Endothelial cell (in vitro differentiated cells): Measurements from ENCODE around the gene ANO10. TPM values are rescaled to one million over a fixed set of nuclear protein-coding genes. Genes with fewer than 3 reads are reported as not detected.
A peak's percentile ranks its signal among the peaks of the same experiment; 100 is the strongest.
"Not testable (repeated sequence)": the region's sequence is repeated elsewhere in the genome, so short reads cannot be mapped to it uniquely, and the experiment has no call there.

Experiments used
- DNase-seq: peaks from one replicate; pipeline ENCODE4 v3.0.0; 2021; ENCODE audit warnings: low spot score
- H3K27ac Mint-ChIP-seq: one replicate; pipeline ENCODE4 v1.8.0; 2021; ENCODE audit warnings: mixed read lengths, inconsistent platforms; ENCODE audit not compliant: unreplicated experiment
- H3K27me3 Mint-ChIP-seq: one replicate; pipeline ENCODE4 v1.8.0; 2021; ENCODE audit warnings: mild to moderate bottlenecking, moderate library complexity, mixed read lengths, inconsistent platforms; ENCODE audit not compliant: unreplicated experiment
- H3K36me3 Mint-ChIP-seq: one replicate; pipeline ENCODE4 v1.8.0; 2021; ENCODE audit warnings: mild to moderate bottlenecking, low read depth, mixed read lengths, inconsistent platforms; ENCODE audit not compliant: unreplicated experiment
- H3K4me1 Mint-ChIP-seq: one replicate; pipeline ENCODE4 v1.8.0; 2021; ENCODE audit warnings: mild to moderate bottlenecking, mixed read lengths, inconsistent platforms; ENCODE audit not compliant: unreplicated experiment
- H3K4me3 Mint-ChIP-seq: one replicate; pipeline ENCODE4 v1.8.0; 2021; ENCODE audit warnings: mild to moderate bottlenecking, mixed read lengths, inconsistent platforms; ENCODE audit not compliant: unreplicated experiment
- H3K9me3 Mint-ChIP-seq: one replicate; pipeline ENCODE4 v1.8.0; 2021; ENCODE audit warnings: mixed read lengths, inconsistent platforms; ENCODE audit not compliant: unreplicated experiment
- total RNA-seq: library from RNA; stranded (reverse); fragmentation: NEBNext Ultra II Directional; extraction: Animal tissue kit (Norgen Biotek cat#: 25700); gene quantifications from one replicate; pipeline ENCODE4 v1.2.1, GENCODE V29; 2021; ENCODE audit not compliant: unreplicated experiment
- TF ChIP-seq, protein P1 (sequence below): fragments of 200-600 bp; sonication (generic); IDR thresholded peaks from one replicate; pipeline ENCODE4 v1.5.0; 2021; ENCODE audit warnings: antibody characterized with exemption; ENCODE audit not compliant: unreplicated experiment

The ANO10 gene
- total RNA-seq, 1 donor from 2014 or later: 112 TPM

DNA sequence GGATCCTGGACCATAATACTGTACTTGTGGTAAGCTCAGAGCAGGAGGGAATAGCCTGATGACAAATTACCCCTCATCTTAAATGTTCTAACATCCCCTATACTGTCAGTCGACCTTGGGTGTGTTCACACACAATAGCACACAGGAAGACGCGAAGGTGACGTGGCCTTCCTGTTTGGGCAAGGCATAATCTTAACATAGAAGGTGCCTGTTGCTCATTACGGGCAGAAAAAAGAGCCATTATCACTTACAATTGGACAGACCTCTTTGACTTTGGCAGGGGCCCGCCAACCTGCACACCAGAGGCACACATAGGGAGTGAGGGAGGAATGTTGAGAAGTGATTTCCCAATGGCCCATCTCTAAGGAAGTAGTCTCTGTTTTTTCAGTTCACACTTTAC lies 144.2 kb downstream of the ANO10 start:
- peaks cover 4% of the 10 kb centered on the region for H3K27me3 Mint-ChIP-seq
- H3K36me3 Mint-ChIP-seq: peaks cover 9% of the 10 kb centered on the region
- peaks cover 44% of the 10 kb centered on the region for H3K4me1 Mint-ChIP-seq
- no peaks in the 10 kb centered on the region for H3K9me3 Mint-ChIP-seq
- no peak overlapping the region for H3K4me3 Mint-ChIP-seq
- peak overlapping the region; percentile 86 for H3K27ac Mint-ChIP-seq
- DNase-seq: no peak
- TF ChIP-seq, protein P1, sequence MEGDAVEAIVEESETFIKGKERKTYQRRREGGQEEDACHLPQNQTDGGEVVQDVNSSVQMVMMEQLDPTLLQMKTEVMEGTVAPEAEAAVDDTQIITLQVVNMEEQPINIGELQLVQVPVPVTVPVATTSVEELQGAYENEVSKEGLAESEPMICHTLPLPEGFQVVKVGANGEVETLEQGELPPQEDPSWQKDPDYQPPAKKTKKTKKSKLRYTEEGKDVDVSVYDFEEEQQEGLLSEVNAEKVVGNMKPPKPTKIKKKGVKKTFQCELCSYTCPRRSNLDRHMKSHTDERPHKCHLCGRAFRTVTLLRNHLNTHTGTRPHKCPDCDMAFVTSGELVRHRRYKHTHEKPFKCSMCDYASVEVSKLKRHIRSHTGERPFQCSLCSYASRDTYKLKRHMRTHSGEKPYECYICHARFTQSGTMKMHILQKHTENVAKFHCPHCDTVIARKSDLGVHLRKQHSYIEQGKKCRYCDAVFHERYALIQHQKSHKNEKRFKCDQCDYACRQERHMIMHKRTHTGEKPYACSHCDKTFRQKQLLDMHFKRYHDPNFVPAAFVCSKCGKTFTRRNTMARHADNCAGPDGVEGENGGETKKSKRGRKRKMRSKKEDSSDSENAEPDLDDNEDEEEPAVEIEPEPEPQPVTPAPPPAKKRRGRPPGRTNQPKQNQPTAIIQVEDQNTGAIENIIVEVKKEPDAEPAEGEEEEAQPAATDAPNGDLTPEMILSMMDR: no peak

DNA sequence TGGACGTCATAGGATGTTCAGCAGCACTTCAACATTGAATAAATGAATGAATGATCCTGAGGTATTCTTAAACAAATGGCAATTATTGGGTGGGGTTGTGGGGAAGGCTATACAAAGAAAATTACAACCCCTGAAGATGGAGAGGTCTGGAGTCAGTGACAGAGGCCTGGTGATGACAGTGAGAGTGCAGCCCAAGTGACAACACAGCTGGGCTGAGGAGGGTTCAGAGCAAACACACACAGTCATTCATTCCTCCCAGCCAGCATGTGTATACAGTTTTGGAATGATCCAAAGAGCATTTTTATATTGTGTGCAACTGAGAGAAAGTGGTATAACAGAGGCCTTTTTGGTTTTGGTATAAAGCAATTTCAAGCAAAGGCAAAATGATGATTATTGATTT lies 148.1 kb downstream of the ANO10 start:
- Mint-ChIP-seq H3K4me1 (peaks cover 31% of the 10 kb centered on the region), H3K4me3 (no peak overlapping the region), H3K27me3 (peaks cover 2% of the 10 kb centered on the region), H3K9me3 (no peaks in the 10 kb centered on the region), H3K36me3 (peaks cover 6% of the 10 kb centered on the region), H3K27ac (no peak overlapping the region)
- no peak for DNase-seq
- TF ChIP-seq, protein P1: no peak

DNA sequence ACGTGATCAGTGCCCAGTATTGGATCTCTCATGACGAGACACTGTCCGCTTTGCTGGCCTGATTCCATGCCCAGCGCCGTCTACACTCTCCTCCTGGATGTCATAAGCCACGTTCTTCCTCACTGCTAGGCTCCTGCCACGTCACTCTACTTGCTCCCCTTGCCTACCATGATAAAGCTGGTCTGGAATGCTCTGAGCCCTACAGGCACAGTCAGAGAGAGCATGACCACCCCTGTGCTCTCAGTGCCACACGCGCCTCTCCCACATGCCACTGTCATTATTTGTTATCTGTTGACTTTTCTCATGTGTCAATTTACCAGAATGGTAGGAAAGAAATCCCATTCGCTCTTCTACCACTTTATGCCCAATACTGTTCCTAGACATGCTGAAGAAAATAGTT lies 148.6 kb downstream of the ANO10 start:
- H3K27ac Mint-ChIP-seq: no peak overlapping the region
- H3K4me1 Mint-ChIP-seq: peaks cover 28% of the 10 kb centered on the region
- peaks cover 6% of the 10 kb centered on the region for H3K36me3 Mint-ChIP-seq
- H3K9me3 Mint-ChIP-seq: no peaks in the 10 kb centered on the region
- no peak for DNase-seq
- TF ChIP-seq, protein P1: no peak
- H3K27me3 Mint-ChIP-seq: peaks cover 2% of the 10 kb centered on the region
- no peak overlapping the region for H3K4me3 Mint-ChIP-seq

DNA sequence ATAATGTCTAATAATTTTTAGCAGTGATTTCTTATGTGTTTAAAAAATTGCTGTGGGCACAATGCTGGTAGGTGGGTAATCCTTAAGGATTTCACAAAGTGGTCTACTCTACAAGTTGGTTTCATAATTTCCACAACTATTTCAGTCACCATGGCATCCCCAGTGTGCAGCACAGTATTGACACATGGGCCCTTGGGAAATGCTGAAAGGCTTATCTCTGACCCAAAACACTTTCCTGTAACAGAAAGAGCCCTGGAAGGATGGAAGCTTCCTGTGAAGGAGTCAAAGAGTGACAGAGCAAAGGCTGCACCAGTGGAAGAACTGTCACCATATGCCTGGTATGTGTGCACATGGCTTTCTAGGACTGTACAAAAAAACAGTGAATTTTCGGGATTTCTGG lies 153.7 kb downstream of the ANO10 start:
- H3K27ac Mint-ChIP-seq: peak overlapping the region; percentile 83
- H3K27me3 Mint-ChIP-seq: peaks cover 2% of the 10 kb centered on the region
- peaks cover 22% of the 10 kb centered on the region for H3K4me1 Mint-ChIP-seq
- H3K4me3 Mint-ChIP-seq: no peak overlapping the region
- H3K36me3 Mint-ChIP-seq: peaks cover 11% of the 10 kb centered on the region
- TF ChIP-seq, protein P1: no peak
- DNase-seq: peak; percentile 9
- no peaks in the 10 kb centered on the region for H3K9me3 Mint-ChIP-seq

DNA sequence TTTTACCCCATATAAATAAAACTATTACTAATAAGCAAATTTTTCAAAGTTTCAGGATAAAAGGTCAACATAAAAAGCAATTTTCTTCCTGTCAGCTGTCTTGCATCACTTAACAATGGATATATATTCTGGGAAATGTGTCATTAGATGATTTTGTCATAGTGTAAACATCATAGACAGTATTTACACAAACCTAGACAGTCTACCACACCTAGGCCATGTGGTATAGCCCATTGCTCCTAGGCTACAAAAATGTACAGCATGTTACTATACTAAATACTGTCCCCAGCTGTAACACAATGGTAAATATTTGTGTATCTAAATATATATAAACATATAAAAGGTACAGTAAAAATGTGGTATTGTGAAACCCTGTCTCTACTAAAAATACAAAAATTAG lies 156.7 kb downstream of the ANO10 start:
- TF ChIP-seq, protein P1: no peak
- H3K36me3 Mint-ChIP-seq: peaks cover 36% of the 10 kb centered on the region
- no peak for DNase-seq
- peaks cover 3% of the 10 kb centered on the region for H3K27me3 Mint-ChIP-seq
- H3K4me3 Mint-ChIP-seq: no peak overlapping the region
- peaks cover 21% of the 10 kb centered on the region for H3K4me1 Mint-ChIP-seq
- H3K27ac Mint-ChIP-seq: no peak overlapping the region
- H3K9me3 Mint-ChIP-seq: peaks cover 6% of the 10 kb centered on the region

DNA sequence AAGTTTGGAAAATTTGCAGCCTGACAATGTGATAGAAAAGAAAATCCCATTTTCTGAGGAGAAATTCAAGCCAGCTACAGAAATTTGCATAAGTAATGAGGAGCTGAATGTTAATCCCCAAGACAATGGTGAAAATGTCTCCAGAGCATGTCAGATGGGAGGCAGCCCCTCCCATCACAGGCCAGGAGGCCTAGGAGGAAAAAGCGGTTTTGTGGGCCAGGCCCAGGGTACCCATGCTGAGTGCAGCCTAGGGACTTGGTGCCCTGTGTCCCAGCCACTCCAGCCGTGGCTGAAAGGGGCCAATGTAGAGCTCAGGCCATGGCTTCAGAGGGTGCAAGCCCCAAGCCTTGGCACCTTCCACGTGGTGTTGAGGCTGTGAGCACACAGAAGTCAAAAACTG lies 159.2 kb downstream of the ANO10 start:
- not testable (repeated sequence) for H3K27ac Mint-ChIP-seq, DNase-seq, H3K9me3 Mint-ChIP-seq, H3K27me3 Mint-ChIP-seq
- H3K4me1 Mint-ChIP-seq: peaks cover 19% of the 10 kb centered on the region
- H3K36me3 Mint-ChIP-seq: peaks cover 40% of the 10 kb centered on the region
- peak overlapping the region; percentile 25 for H3K4me3 Mint-ChIP-seq
